ENCODE results near the gene RPL38. TPM values are rescaled to one million over a fixed set of nuclear protein-coding genes. Genes with fewer than 3 reads are reported as not detected.
A peak's percentile ranks its signal among the peaks of the same experiment; 100 is the strongest.

Gene RPL38
- total RNA-seq, 1 donor from 2014 or later: 539 TPM

DNA sequence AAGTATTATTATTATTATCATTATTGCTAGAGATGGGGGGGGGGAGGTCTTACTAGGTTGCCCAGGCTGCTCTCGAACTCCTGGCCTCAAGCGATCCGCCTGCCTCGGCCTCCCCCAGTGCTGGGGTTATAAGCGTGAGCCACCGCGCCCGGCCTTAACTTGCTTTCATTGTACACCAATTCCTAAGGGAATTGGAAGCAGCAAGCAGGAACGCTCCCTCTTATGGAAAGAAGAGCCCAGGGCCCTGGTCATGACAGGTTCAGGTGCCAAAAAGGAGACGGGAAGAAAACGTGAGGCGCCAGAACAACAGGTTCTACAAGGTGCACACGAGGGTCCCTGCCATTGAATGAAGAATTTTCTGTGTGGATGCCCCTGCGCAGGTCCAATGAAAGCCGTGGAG, 540 bp upstream of the RPL38 start:
- H3K27ac Mint-ChIP-seq (ENCODE audit: unreplicated experiment): no peak overlapping the region
- DNase-seq (ENCODE audit: low spot score): no peak
- peaks cover 31% of the 10 kb centered on the region for H3K4me1 Mint-ChIP-seq (ENCODE audit: low read depth)
- TF ChIP-seq, protein P1, sequence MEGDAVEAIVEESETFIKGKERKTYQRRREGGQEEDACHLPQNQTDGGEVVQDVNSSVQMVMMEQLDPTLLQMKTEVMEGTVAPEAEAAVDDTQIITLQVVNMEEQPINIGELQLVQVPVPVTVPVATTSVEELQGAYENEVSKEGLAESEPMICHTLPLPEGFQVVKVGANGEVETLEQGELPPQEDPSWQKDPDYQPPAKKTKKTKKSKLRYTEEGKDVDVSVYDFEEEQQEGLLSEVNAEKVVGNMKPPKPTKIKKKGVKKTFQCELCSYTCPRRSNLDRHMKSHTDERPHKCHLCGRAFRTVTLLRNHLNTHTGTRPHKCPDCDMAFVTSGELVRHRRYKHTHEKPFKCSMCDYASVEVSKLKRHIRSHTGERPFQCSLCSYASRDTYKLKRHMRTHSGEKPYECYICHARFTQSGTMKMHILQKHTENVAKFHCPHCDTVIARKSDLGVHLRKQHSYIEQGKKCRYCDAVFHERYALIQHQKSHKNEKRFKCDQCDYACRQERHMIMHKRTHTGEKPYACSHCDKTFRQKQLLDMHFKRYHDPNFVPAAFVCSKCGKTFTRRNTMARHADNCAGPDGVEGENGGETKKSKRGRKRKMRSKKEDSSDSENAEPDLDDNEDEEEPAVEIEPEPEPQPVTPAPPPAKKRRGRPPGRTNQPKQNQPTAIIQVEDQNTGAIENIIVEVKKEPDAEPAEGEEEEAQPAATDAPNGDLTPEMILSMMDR (IDR thresholded peaks at IDR 0.05): no peak
- peaks cover 17% of the 10 kb centered on the region for H3K36me3 Mint-ChIP-seq (ENCODE audit: low read depth)
- peaks cover 20% of the 10 kb centered on the region for H3K27me3 Mint-ChIP-seq (ENCODE audit: low read depth)
- peak overlapping the region; percentile 89 for H3K4me3 Mint-ChIP-seq (ENCODE audit: unreplicated experiment)
- H3K9me3 Mint-ChIP-seq (ENCODE audit: low read depth): no peaks in the 10 kb centered on the region

GRCh38 chr17:74204474-74204873, 996 bp downstream of the RPL38 start:
- TF ChIP-seq, protein P1 (IDR thresholded peaks at IDR 0.05): no peak
- Mint-ChIP-seq H3K4me3 (ENCODE audit: unreplicated experiment) (peak overlapping the region; percentile 89), H3K4me1 (ENCODE audit: low read depth) (peaks cover 37% of the 10 kb centered on the region), H3K27ac (ENCODE audit: unreplicated experiment) (peak overlapping the region; percentile 95), H3K36me3 (ENCODE audit: low read depth) (peaks cover 27% of the 10 kb centered on the region), H3K27me3 (ENCODE audit: low read depth) (peaks cover 16% of the 10 kb centered on the region), H3K9me3 (ENCODE audit: low read depth) (no peaks in the 10 kb centered on the region)
- no peak for DNase-seq (ENCODE audit: low spot score)

DNA sequence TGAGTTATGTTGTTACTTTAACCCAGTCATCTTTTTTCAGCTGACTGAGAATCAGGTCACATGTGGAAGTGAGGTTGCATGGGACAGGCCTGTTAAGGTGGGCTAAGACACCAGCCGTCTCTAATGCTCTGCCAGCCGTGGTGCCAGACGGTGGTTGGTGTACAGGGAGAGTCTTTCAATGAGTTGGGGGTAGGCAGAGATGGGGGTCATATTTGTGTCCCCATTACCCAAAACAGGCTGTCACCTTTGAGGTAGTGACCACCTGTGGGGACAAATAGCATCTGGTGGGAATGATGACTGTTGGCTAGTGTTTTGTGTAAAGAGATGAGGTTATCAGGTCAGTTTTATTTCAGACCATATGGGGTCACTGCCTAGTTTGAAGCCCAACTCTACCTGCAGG, 1.8 kb downstream of the RPL38 start:
- H3K9me3 Mint-ChIP-seq (ENCODE audit: low read depth): no peaks in the 10 kb centered on the region
- H3K4me1 Mint-ChIP-seq (ENCODE audit: low read depth): peaks cover 37% of the 10 kb centered on the region
- DNase-seq (ENCODE audit: low spot score): no peak
- H3K27me3 Mint-ChIP-seq (ENCODE audit: low read depth): peaks cover 14% of the 10 kb centered on the region
- H3K4me3 Mint-ChIP-seq (ENCODE audit: unreplicated experiment): peak overlapping the region; percentile 45
- TF ChIP-seq, protein P1 (IDR thresholded peaks at IDR 0.05): no peak
- peaks cover 33% of the 10 kb centered on the region for H3K36me3 Mint-ChIP-seq (ENCODE audit: low read depth)
- H3K27ac Mint-ChIP-seq (ENCODE audit: unreplicated experiment): peak overlapping the region; percentile 27

GRCh38 chr17:74206332-74206818, 2.9 kb downstream of the RPL38 start:
- peak overlapping the region; percentile 42 for H3K4me3 Mint-ChIP-seq (ENCODE audit: unreplicated experiment)
- DNase-seq (ENCODE audit: low spot score): no peak
- TF ChIP-seq, protein P1 (IDR thresholded peaks at IDR 0.05): no peak
- H3K9me3 Mint-ChIP-seq (ENCODE audit: low read depth): no peaks in the 10 kb centered on the region
- peak overlapping the region; percentile 49 for H3K27ac Mint-ChIP-seq (ENCODE audit: unreplicated experiment)
- H3K27me3 Mint-ChIP-seq (ENCODE audit: low read depth): peaks cover 7% of the 10 kb centered on the region
- H3K4me1 Mint-ChIP-seq (ENCODE audit: low read depth): peaks cover 42% of the 10 kb centered on the region
- peaks cover 37% of the 10 kb centered on the region for H3K36me3 Mint-ChIP-seq (ENCODE audit: low read depth)

DNA sequence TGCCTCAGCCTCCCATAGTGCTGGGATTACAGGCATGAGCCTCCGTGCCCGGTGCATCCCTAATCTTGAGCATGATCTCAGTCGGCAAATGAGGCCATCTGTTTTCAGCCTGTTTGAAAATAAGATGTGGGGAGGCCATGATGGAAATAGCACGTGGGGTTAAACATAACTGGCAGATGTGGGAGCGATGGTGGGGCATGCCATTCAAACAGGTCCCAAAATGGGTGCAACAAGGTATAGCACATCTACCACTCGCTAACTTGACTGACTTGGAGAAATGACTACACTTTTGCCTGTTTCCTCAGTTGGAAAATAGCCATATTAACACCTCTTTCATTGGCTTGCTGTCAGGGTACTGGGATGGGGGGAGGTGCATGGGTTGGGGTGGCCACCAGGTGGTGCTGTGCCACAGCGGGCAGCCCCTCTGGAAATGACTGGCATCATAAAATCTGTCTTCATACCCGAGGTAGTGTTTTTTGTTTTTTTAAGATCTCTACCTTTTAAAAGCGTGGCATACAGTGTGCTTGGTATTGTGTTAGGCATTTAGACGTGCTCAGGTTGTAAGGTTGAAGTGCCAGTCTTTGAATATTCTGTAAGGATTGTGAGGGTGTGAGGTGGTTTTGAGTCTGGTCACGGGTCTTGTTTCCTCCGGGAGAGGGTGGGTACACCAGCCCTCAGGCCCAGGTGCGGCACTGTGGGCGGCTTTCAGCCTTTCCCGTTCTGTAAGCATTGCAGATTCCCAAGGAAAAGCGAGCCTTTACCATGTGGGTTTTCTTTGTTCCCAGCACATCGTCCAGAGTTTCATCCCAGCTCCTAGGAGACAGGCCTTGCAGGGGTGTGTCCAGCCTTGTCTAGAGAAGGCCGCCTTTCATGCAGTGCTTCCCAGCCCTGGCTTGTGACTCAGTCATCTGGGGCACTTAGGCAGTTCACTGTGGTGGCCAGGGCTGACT, 7.0 kb downstream of the RPL38 start:
- Mint-ChIP-seq H3K4me3 (ENCODE audit: unreplicated experiment) (no peak overlapping the region), H3K27ac (ENCODE audit: unreplicated experiment) (peak overlapping the region; percentile 50), H3K27me3 (ENCODE audit: low read depth) (no peaks in the 10 kb centered on the region)

More for the DNA sequence above, 7.0 kb downstream of the RPL38 start:
- Mint-ChIP-seq H3K4me1 (ENCODE audit: low read depth) (peaks cover 44% of the 10 kb centered on the region), H3K9me3 (ENCODE audit: low read depth) (no peaks in the 10 kb centered on the region), H3K36me3 (ENCODE audit: low read depth) (peaks cover 28% of the 10 kb centered on the region)
- no peak for DNase-seq (ENCODE audit: low spot score)
- TF ChIP-seq, protein P1 (IDR thresholded peaks at IDR 0.05): peak; percentile 95

Data from chondrocyte (in vitro differentiated cells).